Fibroblast of lung (primary cell): ENCODE results near the gene KCNK10. TPM values are rescaled to one million over a fixed set of nuclear protein-coding genes. Genes with fewer than 3 reads are reported as not detected.

Experiments used
- DNase-seq, 2 donors: peaks; one replicate each; pipeline versions ENCODE4 v3.0.0 to v3.0.0-alpha.2; 2010; ENCODE audit warnings: low read depth in 2 of 2
- H2AFZ ChIP-seq: 2 replicates; pipeline ENCODE4 v1.5.1; 2012; ENCODE audit warnings: low read length, control low read depth, inconsistent platforms
- H3K27ac ChIP-seq: 2 replicates; pipeline ENCODE4 v1.5.1; 2011; ENCODE audit warnings: low read length, control low read depth; ENCODE audit not compliant: insufficient read depth
- H3K27me3 ChIP-seq: 2 replicates; pipeline ENCODE4 v1.5.1; 2011; ENCODE audit warnings: mild to moderate bottlenecking, low read length; ENCODE audit not compliant: control insufficient read depth, insufficient read depth
- H3K36me3 ChIP-seq: 2 replicates; pipeline ENCODE4 v1.5.1; 2011; ENCODE audit warnings: low read length; ENCODE audit not compliant: control insufficient read depth, insufficient read depth
- H3K4me1 ChIP-seq: 2 replicates; pipeline ENCODE4 v1.5.1; 2011; ENCODE audit warnings: low read length; ENCODE audit not compliant: control insufficient read depth, insufficient read depth; ENCODE audit errors: extremely low read depth
- H3K4me2 ChIP-seq: 2 replicates; pipeline ENCODE4 v1.5.1; 2011; ENCODE audit warnings: low read length, control low read depth; ENCODE audit not compliant: insufficient read depth; ENCODE audit errors: extremely low read depth
- H3K4me3 ChIP-seq, 4 experiments: fragments of 200-600 bp in 1 of 4; sonication (generic) in 1 of 4; replicated peaks in 1 of 4; 2 replicates each; pipeline ENCODE4 v1.5.1; 2011 to 2016; ENCODE audit warnings: low read length in 4 of 4, low read depth in 3 of 4, mild to moderate bottlenecking in 3 of 4, control low read depth in 2 of 4, inconsistent platforms in 1 of 4, mixed read lengths in 1 of 4; ENCODE audit not compliant: insufficient read depth in 1 of 4; ENCODE audit errors: control extremely low read depth in 1 of 4
- H3K79me2 ChIP-seq: 2 replicates; pipeline ENCODE4 v1.5.1; 2012; ENCODE audit warnings: mild to moderate bottlenecking, low read length, inconsistent platforms; ENCODE audit not compliant: control insufficient read depth, insufficient read depth
- H3K9ac ChIP-seq: 2 replicates; pipeline ENCODE4 v1.5.1; 2011; ENCODE audit warnings: mild to moderate bottlenecking, low read length, control low read depth; ENCODE audit not compliant: insufficient read depth
- H3K9me3 ChIP-seq: 2 replicates; pipeline ENCODE4 v1.5.1; 2012; ENCODE audit warnings: low read depth, low read length; ENCODE audit not compliant: control insufficient read depth, insufficient read depth
- H4K20me1 ChIP-seq: 2 replicates; pipeline ENCODE4 v1.5.1; 2011; ENCODE audit warnings: low read length; ENCODE audit not compliant: control insufficient read depth, insufficient read depth; ENCODE audit errors: extremely low read depth
- EZH2 ChIP-seq: IDR thresholded peaks from 2 replicates; pipeline ENCODE4 v1.5.1; 2012; ENCODE audit warnings: low read length, control low read depth, mild to moderate bottlenecking; ENCODE audit errors: missing control alignments
- polyA plus RNA-seq, 2 donors: library from polyadenylated mRNA; depleted of rRNA in 1 of 2; stranded (reverse) in 1 of 2; unstranded in 1 of 2; fragments of >200 nt; gene quantifications; 2 replicates each; pipeline ENCODE4 v1.2.1, GENCODE V29; 2011 to 2012; ENCODE audit warnings: missing spikeins in 1 of 2
- total RNA-seq: library from RNA; depleted of rRNA; stranded (reverse); fragments of >200 nt; gene quantifications from 2 replicates; pipeline ENCODE4 v1.2.1, GENCODE V29; 2014
- TF ChIP-seq, protein P1 (sequence below), 2 donors: IDR thresholded peaks in 1 of 2; conservative IDR thresholded peaks in 1 of 2; 1 replicate in 1 of 2; 2 replicates in 1 of 2; pipeline ENCODE4 v1.5.1; 2011 to 2012; ENCODE audit warnings: low read length in 2 of 2, control low read depth in 1 of 2, inconsistent platforms in 1 of 2, low read depth in 1 of 2, mild to moderate bottlenecking in 1 of 2

Gene KCNK10
- total and polyA plus RNA-seq, 2 donors (not counting 1 experiment from before 2014, with no cell fraction given), result not detected

- no peak for DNase-seq
- no peaks in the 10 kb centered on the region for H3K9me3 ChIP-seq
- H3K27ac ChIP-seq, result no peak overlapping the region
- TF ChIP-seq, protein P1, sequence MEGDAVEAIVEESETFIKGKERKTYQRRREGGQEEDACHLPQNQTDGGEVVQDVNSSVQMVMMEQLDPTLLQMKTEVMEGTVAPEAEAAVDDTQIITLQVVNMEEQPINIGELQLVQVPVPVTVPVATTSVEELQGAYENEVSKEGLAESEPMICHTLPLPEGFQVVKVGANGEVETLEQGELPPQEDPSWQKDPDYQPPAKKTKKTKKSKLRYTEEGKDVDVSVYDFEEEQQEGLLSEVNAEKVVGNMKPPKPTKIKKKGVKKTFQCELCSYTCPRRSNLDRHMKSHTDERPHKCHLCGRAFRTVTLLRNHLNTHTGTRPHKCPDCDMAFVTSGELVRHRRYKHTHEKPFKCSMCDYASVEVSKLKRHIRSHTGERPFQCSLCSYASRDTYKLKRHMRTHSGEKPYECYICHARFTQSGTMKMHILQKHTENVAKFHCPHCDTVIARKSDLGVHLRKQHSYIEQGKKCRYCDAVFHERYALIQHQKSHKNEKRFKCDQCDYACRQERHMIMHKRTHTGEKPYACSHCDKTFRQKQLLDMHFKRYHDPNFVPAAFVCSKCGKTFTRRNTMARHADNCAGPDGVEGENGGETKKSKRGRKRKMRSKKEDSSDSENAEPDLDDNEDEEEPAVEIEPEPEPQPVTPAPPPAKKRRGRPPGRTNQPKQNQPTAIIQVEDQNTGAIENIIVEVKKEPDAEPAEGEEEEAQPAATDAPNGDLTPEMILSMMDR (conservative IDR thresholded peaks at IDR 0.05 in 1 of 2, IDR thresholded peaks at IDR 0.05 in 1 of 2; ENCODE audit: low read depth in 1 of 2, low read length in 2 of 2), result no peak
- no peak for TF ChIP-seq EZH2
- no peak overlapping the region for H3K9ac ChIP-seq
- H3K27me3 ChIP-seq, result no peaks in the 10 kb centered on the region
- H3K4me3 ChIP-seq, result no peak overlapping the region
- no peaks in the 10 kb centered on the region for H3K36me3 ChIP-seq
- H3K4me2 ChIP-seq, result no peak overlapping the region
- no peaks in the 10 kb centered on the region for H3K79me2 ChIP-seq
- H3K4me1 ChIP-seq, result no peaks in the 10 kb centered on the region
- H4K20me1 ChIP-seq, result no peaks in the 10 kb centered on the region
- H2AFZ ChIP-seq, result no peak overlapping the region
Measured at GRCh38 chr14:88241810-88242209, 81.3 kb downstream of the KCNK10 start.

- Histone ChIP-seq H2AFZ (no peak overlapping the region), H3K27ac (no peak overlapping the region), H3K27me3 (no peaks in the 10 kb centered on the region), H3K9ac (no peak overlapping the region), H3K4me3 (no peak overlapping the region), H3K4me2 (no peak overlapping the region), H4K20me1 (no peaks in the 10 kb centered on the region), H3K79me2 (no peaks in the 10 kb centered on the region), H3K9me3 (no peaks in the 10 kb centered on the region), H3K36me3 (no peaks in the 10 kb centered on the region), H3K4me1 (no peaks in the 10 kb centered on the region)
- DNase-seq, result no peak
- TF ChIP-seq, protein P1 (conservative IDR thresholded peaks at IDR 0.05 in 1 of 2, IDR thresholded peaks at IDR 0.05 in 1 of 2; ENCODE audit: low read depth in 1 of 2, low read length in 2 of 2), result no peak
Measured at GRCh38 chr14:88234442-88234841, 88.6 kb downstream of the KCNK10 start.

DNA sequence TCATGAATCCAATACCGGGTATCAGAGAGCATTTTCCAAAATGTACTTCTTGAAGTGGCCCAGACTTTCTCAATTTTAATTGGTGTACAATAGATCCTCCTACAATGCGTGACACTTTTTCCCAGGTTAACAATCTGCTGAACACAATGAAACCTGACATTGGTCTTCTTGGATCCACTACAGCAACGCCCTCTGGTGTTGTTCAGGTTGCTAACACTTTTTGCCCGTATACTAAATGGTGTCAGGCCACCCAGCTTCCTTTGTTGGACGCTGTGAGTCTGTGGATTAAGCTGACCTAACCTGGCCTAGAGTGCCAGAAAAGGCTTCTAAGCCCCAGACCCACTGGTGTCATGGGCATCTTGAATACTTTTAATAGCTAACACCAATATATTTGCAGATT, 89.2 kb downstream of the KCNK10 start:
- DNase-seq, result no peak
- no peak overlapping the region for H3K4me2 ChIP-seq

More for the DNA sequence above, 89.2 kb downstream of the KCNK10 start:
- no peak overlapping the region for H3K9ac ChIP-seq
- H3K4me1 ChIP-seq, result no peaks in the 10 kb centered on the region
- no peaks in the 10 kb centered on the region for H3K9me3 ChIP-seq
- no peaks in the 10 kb centered on the region for H4K20me1 ChIP-seq
- H3K27me3 ChIP-seq, result no peaks in the 10 kb centered on the region
- H3K4me3 ChIP-seq, result no peak overlapping the region
- H3K36me3 ChIP-seq, result no peaks in the 10 kb centered on the region
- H3K27ac ChIP-seq, result no peak overlapping the region
- H2AFZ ChIP-seq, result no peak overlapping the region
- no peaks in the 10 kb centered on the region for H3K79me2 ChIP-seq
- TF ChIP-seq, protein P1 (conservative IDR thresholded peaks at IDR 0.05 in 1 of 2, IDR thresholded peaks at IDR 0.05 in 1 of 2; ENCODE audit: low read depth in 1 of 2, low read length in 2 of 2), result no peak
- no peak for TF ChIP-seq EZH2
